ENCODE results near the gene GRM7. TPM values are rescaled to one million over a fixed set of nuclear protein-coding genes. Genes with fewer than 3 reads are reported as not detected.

Gene GRM7
- total RNA-seq, 2 experiments from 2014 or later, result not detected

DNA sequence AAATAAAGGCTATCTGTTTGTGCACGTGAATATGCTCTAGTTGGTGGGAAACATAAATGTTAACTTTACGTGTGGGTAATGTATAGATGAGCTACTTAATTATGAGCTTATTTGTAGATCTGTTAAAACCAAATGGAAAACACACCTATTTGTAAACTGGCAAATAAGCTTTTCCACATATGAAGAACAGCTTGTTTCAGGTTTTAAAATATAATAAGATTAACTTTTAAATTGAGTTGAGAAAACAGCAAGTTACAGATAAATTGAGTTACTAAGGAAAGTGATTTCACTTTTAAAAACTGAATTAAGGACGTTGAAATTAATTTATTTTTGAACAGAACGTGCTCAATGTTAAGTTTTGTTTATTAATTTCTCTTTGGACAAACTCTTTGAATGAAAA is 140.5 kb downstream of the GRM7 start:
- H3K4me3 Mint-ChIP-seq, result no peak overlapping the region
- CTCF ChIA-PET, result interaction anchor here (0.8 kb wide), 1 partner anchor 9 kb away, joined by 3 read pairs; no protein-coding TSS in a partner anchor
- H3K27me3 Mint-ChIP-seq, result no peaks in the 10 kb centered on the region

DNA sequence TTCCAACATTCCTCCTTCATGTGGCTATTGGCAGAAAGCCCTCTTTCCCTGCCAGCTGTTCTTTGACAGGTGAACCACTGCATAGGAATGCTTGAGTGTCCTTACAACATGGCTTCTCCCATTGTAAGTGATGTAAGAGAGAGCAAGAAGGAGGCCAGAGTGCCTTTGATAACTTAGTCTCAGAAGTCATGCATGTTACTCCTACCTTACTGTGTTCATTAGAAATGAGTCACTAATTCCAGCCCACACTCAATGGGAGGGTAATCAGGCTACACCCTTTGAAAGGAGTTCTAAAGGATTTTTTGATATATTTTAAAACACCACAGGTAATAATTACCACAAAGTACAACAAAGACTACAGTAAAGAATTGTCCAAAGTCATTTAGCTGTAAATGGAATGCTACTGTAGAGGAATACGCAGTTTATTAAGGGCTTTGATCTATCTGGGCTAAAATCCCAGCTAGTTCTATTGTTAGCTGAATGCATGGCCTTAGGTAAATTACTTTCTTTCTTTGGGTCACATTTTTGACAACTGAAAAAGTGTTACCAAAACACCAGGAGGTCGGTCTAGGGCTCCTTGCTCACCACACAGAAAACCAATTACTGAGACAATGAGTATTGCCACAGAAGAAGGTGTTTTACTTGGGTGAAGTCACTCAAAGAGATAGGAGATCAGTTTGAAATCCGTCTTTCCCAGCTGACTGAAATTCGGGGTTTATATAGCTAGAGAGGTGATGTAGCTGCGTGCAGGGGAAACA is 154.9 kb downstream of the GRM7 start:
- H3K27ac Mint-ChIP-seq, result no peak overlapping the region
- no peak for DNase-seq
- H3K27me3 Mint-ChIP-seq, result no peaks in the 10 kb centered on the region
- no peaks in the 10 kb centered on the region for H3K36me3 Mint-ChIP-seq (ENCODE audit: low read depth)
- CTCF ChIA-PET, result no interaction called here
- peaks cover 6% of the 10 kb centered on the region for H3K9me3 Mint-ChIP-seq
- no peaks in the 10 kb centered on the region for H3K9me3 ChIP-seq (ENCODE audit: control insufficient read depth in 1 of 2, insufficient read depth in 1 of 2, low read length in 2 of 2)
- H3K4me1 ChIP-seq (ENCODE audit: insufficient read depth, low read length), result no peaks in the 10 kb centered on the region
- H3K27ac ChIP-seq (ENCODE audit: low read depth in 1 of 2, low read length in 2 of 2), result no peak overlapping the region
- no peak for ATAC-seq (ENCODE audit: poor library complexity)
- no peaks in the 10 kb centered on the region for H3K27me3 ChIP-seq (ENCODE audit: control insufficient read depth in 1 of 2, insufficient read depth in 2 of 2, low read length in 2 of 2)
- no peak overlapping the region for H3K4me3 Mint-ChIP-seq
- TF ChIP-seq, protein P1, sequence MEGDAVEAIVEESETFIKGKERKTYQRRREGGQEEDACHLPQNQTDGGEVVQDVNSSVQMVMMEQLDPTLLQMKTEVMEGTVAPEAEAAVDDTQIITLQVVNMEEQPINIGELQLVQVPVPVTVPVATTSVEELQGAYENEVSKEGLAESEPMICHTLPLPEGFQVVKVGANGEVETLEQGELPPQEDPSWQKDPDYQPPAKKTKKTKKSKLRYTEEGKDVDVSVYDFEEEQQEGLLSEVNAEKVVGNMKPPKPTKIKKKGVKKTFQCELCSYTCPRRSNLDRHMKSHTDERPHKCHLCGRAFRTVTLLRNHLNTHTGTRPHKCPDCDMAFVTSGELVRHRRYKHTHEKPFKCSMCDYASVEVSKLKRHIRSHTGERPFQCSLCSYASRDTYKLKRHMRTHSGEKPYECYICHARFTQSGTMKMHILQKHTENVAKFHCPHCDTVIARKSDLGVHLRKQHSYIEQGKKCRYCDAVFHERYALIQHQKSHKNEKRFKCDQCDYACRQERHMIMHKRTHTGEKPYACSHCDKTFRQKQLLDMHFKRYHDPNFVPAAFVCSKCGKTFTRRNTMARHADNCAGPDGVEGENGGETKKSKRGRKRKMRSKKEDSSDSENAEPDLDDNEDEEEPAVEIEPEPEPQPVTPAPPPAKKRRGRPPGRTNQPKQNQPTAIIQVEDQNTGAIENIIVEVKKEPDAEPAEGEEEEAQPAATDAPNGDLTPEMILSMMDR (IDR thresholded peaks at IDR 0.05), result no peak
- no peaks in the 10 kb centered on the region for H3K36me3 ChIP-seq (ENCODE audit: insufficient read depth, low read length)
- no peaks in the 10 kb centered on the region for H3K4me1 Mint-ChIP-seq (ENCODE audit: low read depth)
- POLR2A ChIA-PET, result no interaction called here
- no peak overlapping the region for H3K4me3 ChIP-seq (ENCODE audit: low read length)
- intact Hi-C loops (cut with DNase I, micrococcal nuclease), result no loop called here

More for the DNA sequence above, 140.5 kb downstream of the GRM7 start:
- Mint-ChIP-seq H3K27ac (no peak overlapping the region), H3K36me3 (ENCODE audit: low read depth) (no peaks in the 10 kb centered on the region), H3K4me1 (ENCODE audit: low read depth) (no peaks in the 10 kb centered on the region), H3K9me3 (peaks cover 15% of the 10 kb centered on the region)
- peaks cover 6 to 8% of the 10 kb centered on the region in 2 experiments for H3K9me3 ChIP-seq (ENCODE audit: control insufficient read depth in 1 of 2, insufficient read depth in 1 of 2, low read length in 2 of 2)
- no peak overlapping the region for H3K4me3 ChIP-seq (ENCODE audit: low read length)
- no peaks in the 10 kb centered on the region for H3K27me3 ChIP-seq (ENCODE audit: control insufficient read depth in 1 of 2, insufficient read depth in 2 of 2, low read length in 2 of 2)
- no peaks in the 10 kb centered on the region for H3K4me1 ChIP-seq (ENCODE audit: insufficient read depth, low read length)
- ATAC-seq (ENCODE audit: poor library complexity) (no peak), DNase-seq (no peak)
- TF ChIP-seq, protein P1 (IDR thresholded peaks at IDR 0.05), result no peak
- H3K36me3 ChIP-seq (ENCODE audit: insufficient read depth, low read length), result no peaks in the 10 kb centered on the region
- no peak overlapping the region for H3K27ac ChIP-seq (ENCODE audit: low read depth in 1 of 2, low read length in 2 of 2)
- intact Hi-C loops (cut with DNase I, micrococcal nuclease), result no loop called here
- POLR2A ChIA-PET, result no interaction called here

GRCh38 chr3:7025581-7026300 is 164.8 kb downstream of the GRM7 start:
- DNase-seq (no peak), ATAC-seq (ENCODE audit: poor library complexity) (no peak)
- Mint-ChIP-seq H3K27ac (no peak overlapping the region), H3K36me3 (ENCODE audit: low read depth) (no peaks in the 10 kb centered on the region), H3K27me3 (no peaks in the 10 kb centered on the region), H3K4me3 (no peak overlapping the region), H3K9me3 (peaks cover 12% of the 10 kb centered on the region), H3K4me1 (ENCODE audit: low read depth) (no peaks in the 10 kb centered on the region)
- Histone ChIP-seq H3K27ac (ENCODE audit: low read depth in 1 of 2, low read length in 2 of 2) (no peak overlapping the region), H3K4me1 (ENCODE audit: insufficient read depth, low read length) (no peaks in the 10 kb centered on the region), H3K9me3 (ENCODE audit: control insufficient read depth in 1 of 2, insufficient read depth in 1 of 2, low read length in 2 of 2) (no peaks in the 10 kb centered on the region), H3K36me3 (ENCODE audit: insufficient read depth, low read length) (no peaks in the 10 kb centered on the region), H3K4me3 (ENCODE audit: low read length) (no peak overlapping the region), H3K27me3 (ENCODE audit: control insufficient read depth in 1 of 2, insufficient read depth in 2 of 2, low read length in 2 of 2) (no peaks in the 10 kb centered on the region)
- CTCF ChIA-PET, result no interaction called here
- intact Hi-C loops (cut with DNase I, micrococcal nuclease), result no loop called here
- POLR2A ChIA-PET, result no interaction called here
- TF ChIP-seq, protein P1 (IDR thresholded peaks at IDR 0.05), result no peak
